Left ventricle myocardium inferior (tissue), 1 donor: ENCODE results near the gene TMEM30A. TPM values are rescaled to one million over a fixed set of nuclear protein-coding genes. Genes with fewer than 3 reads are reported as not detected.

Source experiments
- DNase-seq: peaks from one replicate; pipeline ENCODE4 v3.0.0-alpha.2; 2020
- H3K27ac ChIP-seq: fragments of 200-600 bp; replicated peaks from 2 replicates; pipeline ENCODE4 v1.8.0; 2021
- H3K27me3 ChIP-seq: fragments of 200-600 bp; 2 replicates; pipeline ENCODE4 v1.8.0; 2021; ENCODE audit warnings: low read depth
- H3K36me3 ChIP-seq: fragments of 200-600 bp; 2 replicates; pipeline ENCODE4 v1.8.0; 2021
- H3K4me1 ChIP-seq: fragments of 200-600 bp; 2 replicates; pipeline ENCODE4 v1.8.0; 2021
- H3K4me3 ChIP-seq: fragments of 200-600 bp; 2 replicates; pipeline ENCODE4 v1.8.0; 2021; ENCODE audit warnings: mild to moderate bottlenecking, moderate library complexity
- H3K9me3 ChIP-seq: fragments of 200-600 bp; replicated peaks from 2 replicates; pipeline ENCODE4 v1.8.0; 2021
- intact Hi-C: fragments of 100-400 bp; cut with micrococcal nuclease; formaldehyde crosslinking; loops from one replicate; pipeline ENCODE4 v1.11.0; 2022
- total RNA-seq: library from RNA; stranded (reverse); fragmentation: NEBNext Ultra II Directional; extraction: Animal tissue kit (Norgen Biotek cat#: 25700); gene quantifications from one replicate; pipeline ENCODE4 v1.2.1, GENCODE V29; 2021
- TF ChIP-seq, protein P1 (sequence below): fragments of 200-600 bp; IDR thresholded peaks from 2 replicates; pipeline ENCODE4 v1.8.0; 2021; ENCODE audit warnings: antibody characterized with exemption, mild to moderate bottlenecking, borderline replicate concordance
- donor health status: DM: no; HTN: yes; CAD: no; lungs with severe emphysema.

TMEM30A gene
- total RNA-seq, 1 donor from 2014 or later = 52.3 TPM

GRCh38 chr6:75235271-75235670 is 49.3 kb downstream of the TMEM30A start:
- H3K36me3 ChIP-seq = peaks cover 40% of the 10 kb centered on the region
- H3K4me3 ChIP-seq = no peak overlapping the region
- peaks cover 20% of the 10 kb centered on the region for H3K4me1 ChIP-seq
- TF ChIP-seq, protein P1, sequence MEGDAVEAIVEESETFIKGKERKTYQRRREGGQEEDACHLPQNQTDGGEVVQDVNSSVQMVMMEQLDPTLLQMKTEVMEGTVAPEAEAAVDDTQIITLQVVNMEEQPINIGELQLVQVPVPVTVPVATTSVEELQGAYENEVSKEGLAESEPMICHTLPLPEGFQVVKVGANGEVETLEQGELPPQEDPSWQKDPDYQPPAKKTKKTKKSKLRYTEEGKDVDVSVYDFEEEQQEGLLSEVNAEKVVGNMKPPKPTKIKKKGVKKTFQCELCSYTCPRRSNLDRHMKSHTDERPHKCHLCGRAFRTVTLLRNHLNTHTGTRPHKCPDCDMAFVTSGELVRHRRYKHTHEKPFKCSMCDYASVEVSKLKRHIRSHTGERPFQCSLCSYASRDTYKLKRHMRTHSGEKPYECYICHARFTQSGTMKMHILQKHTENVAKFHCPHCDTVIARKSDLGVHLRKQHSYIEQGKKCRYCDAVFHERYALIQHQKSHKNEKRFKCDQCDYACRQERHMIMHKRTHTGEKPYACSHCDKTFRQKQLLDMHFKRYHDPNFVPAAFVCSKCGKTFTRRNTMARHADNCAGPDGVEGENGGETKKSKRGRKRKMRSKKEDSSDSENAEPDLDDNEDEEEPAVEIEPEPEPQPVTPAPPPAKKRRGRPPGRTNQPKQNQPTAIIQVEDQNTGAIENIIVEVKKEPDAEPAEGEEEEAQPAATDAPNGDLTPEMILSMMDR = no peak
- intact Hi-C loops = no loop called here
- H3K27ac ChIP-seq = no peak overlapping the region
- H3K9me3 ChIP-seq = no peaks in the 10 kb centered on the region
- DNase-seq = no peak
- no peaks in the 10 kb centered on the region for H3K27me3 ChIP-seq

DNA sequence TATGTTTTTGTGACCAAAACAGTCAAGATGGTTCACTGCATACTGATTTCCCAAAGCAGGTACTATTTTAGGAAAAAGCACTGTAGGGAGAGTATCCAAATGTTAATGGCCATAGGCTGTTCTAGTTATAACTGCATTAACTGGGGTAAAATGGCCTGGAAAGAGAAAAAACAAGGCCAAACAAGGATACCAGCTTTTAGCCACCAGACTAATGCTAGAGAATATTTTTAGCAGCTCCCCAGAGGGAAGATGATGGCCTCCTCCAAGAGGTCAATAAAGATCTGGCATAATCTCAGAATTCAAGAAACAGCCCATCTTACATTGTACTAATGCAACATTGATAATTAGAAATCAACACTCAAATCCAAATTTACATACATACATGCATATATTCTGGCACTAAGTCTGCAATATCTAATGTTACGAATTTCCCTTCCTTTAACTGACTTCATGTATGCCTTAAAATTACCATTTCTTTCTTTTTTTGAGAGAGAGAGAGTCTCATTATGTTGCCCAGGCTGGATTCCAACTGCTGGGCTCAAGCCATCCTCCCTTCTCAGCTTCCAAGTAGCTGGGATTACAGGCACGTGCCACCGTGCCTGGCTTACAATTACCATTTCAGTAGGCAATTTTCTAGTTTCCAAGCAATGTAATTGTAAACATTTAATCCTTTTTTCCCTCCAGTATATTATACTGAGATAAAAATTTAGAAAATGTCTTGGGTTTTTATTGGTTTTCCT is 50.3 kb downstream of the TMEM30A start:
- Histone ChIP-seq H3K4me1 (peaks cover 22% of the 10 kb centered on the region), H3K27me3 (no peaks in the 10 kb centered on the region), H3K27ac (peak overlapping the region; percentile 36), H3K4me3 (no peak overlapping the region), H3K36me3 (peaks cover 32% of the 10 kb centered on the region), H3K9me3 (no peaks in the 10 kb centered on the region)
- TF ChIP-seq, protein P1 = no peak
- DNase-seq = no peak
- intact Hi-C loops = no loop called here

DNA sequence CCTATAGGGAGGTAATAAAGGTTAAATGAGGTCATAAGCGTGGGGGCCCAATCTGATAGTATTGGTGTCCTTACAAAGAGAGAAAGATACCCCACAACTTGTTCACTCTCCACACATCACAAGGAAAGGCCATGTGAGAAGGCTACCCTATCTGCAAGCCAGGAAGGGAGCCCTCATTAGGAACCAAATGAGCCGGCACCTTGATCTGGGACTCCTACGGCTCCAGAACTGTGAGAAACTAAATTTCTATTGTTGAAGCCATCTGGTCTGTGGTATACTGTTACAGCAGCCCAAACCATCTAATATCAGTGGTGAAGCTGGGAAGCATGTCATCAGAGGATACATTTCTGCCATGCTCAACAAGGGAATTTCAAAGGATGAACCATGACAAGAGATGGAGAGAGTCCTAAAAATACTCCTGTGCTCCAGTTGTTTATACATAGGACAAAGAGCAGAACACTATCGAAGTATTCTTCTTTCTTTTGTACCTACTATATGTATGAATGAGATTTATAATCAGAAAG is 51.4 kb downstream of the TMEM30A start:
- Histone ChIP-seq H3K27me3 (no peaks in the 10 kb centered on the region), H3K9me3 (no peaks in the 10 kb centered on the region), H3K36me3 (peaks cover 23% of the 10 kb centered on the region), H3K4me3 (no peak overlapping the region), H3K27ac (peak overlapping the region; percentile 36), H3K4me1 (peaks cover 22% of the 10 kb centered on the region)
- no peak for DNase-seq
- TF ChIP-seq, protein P1 = no peak
- intact Hi-C loops = no loop called here

DNA sequence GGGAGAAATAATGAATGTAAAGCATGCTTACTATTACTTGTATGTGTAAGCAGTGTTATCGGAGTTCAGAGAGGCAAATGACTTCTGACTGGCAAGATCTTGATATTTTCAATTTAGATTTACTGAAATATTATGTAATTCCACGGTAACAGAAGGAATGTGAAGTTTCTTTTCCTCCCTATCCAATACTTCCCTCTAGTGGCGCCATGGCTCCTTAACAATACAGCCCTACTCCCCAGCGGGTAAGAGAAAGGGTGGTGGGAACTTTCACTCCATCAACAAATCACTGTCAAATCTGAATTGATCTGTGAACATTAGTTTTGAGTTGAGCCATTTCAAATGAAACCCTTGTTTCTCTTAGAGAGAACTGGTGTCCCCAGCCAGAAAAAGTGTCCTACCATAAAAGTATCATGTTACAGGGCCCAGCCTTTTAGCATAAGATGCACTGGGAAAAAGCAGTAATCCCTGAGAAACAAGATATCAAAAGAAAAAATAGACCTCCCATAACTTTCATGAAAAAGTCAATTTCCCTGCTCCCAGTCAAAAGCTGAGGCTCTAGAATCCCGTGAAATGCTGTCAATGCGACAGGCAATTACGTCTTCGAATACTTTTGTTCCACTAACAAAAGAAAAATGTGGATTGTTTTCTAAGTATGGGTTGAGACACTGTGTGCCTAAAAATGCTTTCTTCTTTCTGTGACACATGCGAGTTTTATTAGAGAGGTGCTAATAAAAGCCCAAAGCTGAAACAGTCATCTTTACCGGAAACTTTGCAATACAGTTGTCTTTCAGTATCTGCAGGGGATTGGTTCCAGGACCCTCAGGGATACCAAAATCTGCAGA is 53.9 kb downstream of the TMEM30A start:
- Histone ChIP-seq H3K27me3 (no peaks in the 10 kb centered on the region), H3K9me3 (no peaks in the 10 kb centered on the region), H3K4me1 (peaks cover 22% of the 10 kb centered on the region), H3K36me3 (no peaks in the 10 kb centered on the region), H3K27ac (no peak overlapping the region), H3K4me3 (peak overlapping the region; percentile 43)
- TF ChIP-seq, protein P1 = peak; percentile 81
- no peak for DNase-seq
- intact Hi-C loops = no loop called here

DNA sequence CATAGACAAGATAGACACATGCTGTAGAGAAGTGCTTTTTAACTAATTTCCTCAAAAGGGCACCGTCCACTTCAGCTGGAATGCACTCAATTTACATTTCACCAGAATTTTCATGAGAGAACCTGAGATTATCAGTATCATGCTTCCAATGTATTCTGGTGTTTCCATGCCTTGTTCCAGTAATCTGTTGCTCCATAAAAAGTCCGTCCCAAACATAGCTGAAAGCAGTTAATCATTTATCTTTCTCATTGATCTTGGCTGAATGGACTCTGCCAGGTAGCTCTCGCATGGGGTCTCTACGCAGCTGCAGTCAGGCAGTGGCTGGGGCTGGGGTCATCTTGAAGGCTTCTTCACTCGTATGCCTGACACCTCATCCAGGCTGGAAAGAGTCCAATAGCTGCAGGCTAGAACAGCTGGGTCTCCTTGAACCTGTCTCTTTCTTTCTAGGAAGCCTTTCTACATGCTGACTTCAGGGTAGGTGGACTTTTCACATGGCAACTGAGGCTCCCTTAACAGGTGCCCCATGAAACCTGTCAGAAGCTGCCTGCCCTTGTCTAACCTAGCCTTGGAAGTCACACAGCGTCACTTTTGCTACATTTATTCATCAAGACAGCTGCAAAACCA is 60.2 kb downstream of the TMEM30A start:
- Histone ChIP-seq H3K9me3 (no peaks in the 10 kb centered on the region), H3K27me3 (no peaks in the 10 kb centered on the region), H3K4me1 (peaks cover 5% of the 10 kb centered on the region), H3K27ac (no peak overlapping the region), H3K36me3 (no peaks in the 10 kb centered on the region), H3K4me3 (no peak overlapping the region)
- intact Hi-C loops = no loop called here
- TF ChIP-seq, protein P1 = no peak
- DNase-seq = no peak
